Keratinocyte (primary cell): ENCODE data around the gene PARD3. TPM values are rescaled to one million over a fixed set of nuclear protein-coding genes. Genes with fewer than 3 reads are reported as not detected.

Experiments used
- DNase-seq: peaks from one replicate; pipeline ENCODE4 v3.0.0-alpha.2; 2011; ENCODE audit warnings: low read depth, missing footprints, low spot score
- FAIRE-seq: peaks from 2 replicates; lab custom pipeline; 2011; peaks lifted over from hg19 to GRCh38; lab: Jason Lieb, UNC
- H2AFZ ChIP-seq: 2 replicates; pipeline ENCODE4 v1.6.0; 2012; ENCODE audit warnings: low read length, control low read depth, inconsistent platforms; ENCODE audit not compliant: control insufficient read depth
- H3K27ac ChIP-seq: 2 replicates; pipeline ENCODE4 v1.5.1; 2011; ENCODE audit warnings: low read length; ENCODE audit not compliant: control insufficient read depth, insufficient read depth
- H3K27me3 ChIP-seq: 3 replicates; pipeline ENCODE4 v1.6.0; 2011; ENCODE audit warnings: low read length; ENCODE audit not compliant: control insufficient read depth, insufficient read depth; ENCODE audit errors: extremely low read depth
- H3K36me3 ChIP-seq, 2 experiments: 2 replicates in 1 of 2; 3 replicates in 1 of 2; pipeline ENCODE4 v1.5.1; 2011; ENCODE audit warnings: low read length in 2 of 2, mild to moderate bottlenecking in 1 of 2; ENCODE audit not compliant: control insufficient read depth in 2 of 2, insufficient read depth in 2 of 2; ENCODE audit errors: extremely low read depth in 1 of 2
- H3K4me1 ChIP-seq: 3 replicates; pipeline ENCODE4 v1.5.1; 2011; ENCODE audit warnings: low read length; ENCODE audit not compliant: control insufficient read depth, insufficient read depth; ENCODE audit errors: extremely low read depth
- H3K4me2 ChIP-seq: 3 replicates; pipeline ENCODE4 v1.6.0; 2011; ENCODE audit warnings: low read depth, low read length; ENCODE audit not compliant: control insufficient read depth, insufficient read depth; ENCODE audit errors: extremely low read depth
- H3K4me3 ChIP-seq, 3 experiments: fragments of 200-600 bp in 1 of 3; sonication (generic) in 1 of 3; 2 replicates in 2 of 3; 3 replicates in 1 of 3; pipeline ENCODE4 v1.5.1; 2011 to 2016; ENCODE audit warnings: low read length in 3 of 3, mild to moderate bottlenecking in 3 of 3, control low read depth in 2 of 3, inconsistent platforms in 1 of 3, low read depth in 1 of 3, mixed read lengths in 1 of 3, mixed run types in 1 of 3, moderate library complexity in 1 of 3; ENCODE audit not compliant: control insufficient read depth in 2 of 3, insufficient read depth in 2 of 3; ENCODE audit errors: extremely low read depth in 1 of 3
- H3K79me2 ChIP-seq: 2 replicates; pipeline ENCODE4 v1.6.0; 2012; ENCODE audit warnings: low read length; ENCODE audit not compliant: control insufficient read depth, insufficient read depth
- H3K9ac ChIP-seq: 3 replicates; pipeline ENCODE4 v1.6.0; 2011; ENCODE audit warnings: low read length; ENCODE audit not compliant: control insufficient read depth, insufficient read depth; ENCODE audit errors: extremely low read depth
- H3K9me1 ChIP-seq: 3 replicates; pipeline ENCODE4 v1.6.0; 2011; ENCODE audit warnings: low read length; ENCODE audit not compliant: control insufficient read depth, insufficient read depth; ENCODE audit errors: extremely low read depth
- H3K9me3 ChIP-seq: 2 replicates; pipeline ENCODE4 v1.5.1; 2012; ENCODE audit warnings: low read depth, low read length; ENCODE audit not compliant: control insufficient read depth
- H4K20me1 ChIP-seq: 3 replicates; pipeline ENCODE4 v1.6.0; 2011; ENCODE audit warnings: low read length; ENCODE audit not compliant: control insufficient read depth, insufficient read depth; ENCODE audit errors: extremely low read depth
- EZH2 ChIP-seq: IDR thresholded peaks from one replicate; pipeline ENCODE4 v1.6.1; 2012; ENCODE audit warnings: inconsistent platforms, mild to moderate bottlenecking, low read length, moderate library complexity
- dilution Hi-C: fragments of 300-500 bp; cut with MboI; formaldehyde crosslinking; loops from one replicate; pipeline ENCODE4 v1.7.0; 2020; ENCODE audit warnings: low sequenced_read_pairs; ENCODE audit not compliant: extremely low pct_ligation_motif_present
- polyA plus RNA-seq, 5 experiments: library from polyadenylated mRNA; depleted of rRNA in 3 of 5; stranded (reverse) in 3 of 5; stranded (forward) in 1 of 5; unstranded in 1 of 5; fragments of >200 nt; gene quantifications; 1 replicate in 1 of 5; 2 replicates in 3 of 5; 3 replicates in 1 of 5; pipeline versions ENCODE4 v1.2.1 to v1.2.3, GENCODE V29; 2011 to 2012; ENCODE audit warnings: missing spikeins in 2 of 5, low read depth in 1 of 5, low replicate concordance in 1 of 5
- TF ChIP-seq, protein P1 (sequence below), 3 experiments: IDR thresholded peaks in 1 of 3; conservative IDR thresholded peaks in 1 of 3; optimal IDR thresholded peaks in 1 of 3; 2 replicates in 2 of 3; 3 replicates in 1 of 3; pipeline versions ENCODE3 to v1.5.1; 2011; ENCODE audit warnings: low read length in 3 of 3, mild to moderate bottlenecking in 3 of 3, moderate library complexity in 2 of 3, control low read depth in 1 of 3, inconsistent platforms in 1 of 3; ENCODE audit not compliant: insufficient read depth in 2 of 3; ENCODE audit errors: extremely low read depth in 1 of 3

The PARD3 gene
- polyA plus RNA-seq, 1 donor (not counting 4 experiments of a cell fraction or from before 2014, with no cell fraction given): 46.4 TPM

DNA sequence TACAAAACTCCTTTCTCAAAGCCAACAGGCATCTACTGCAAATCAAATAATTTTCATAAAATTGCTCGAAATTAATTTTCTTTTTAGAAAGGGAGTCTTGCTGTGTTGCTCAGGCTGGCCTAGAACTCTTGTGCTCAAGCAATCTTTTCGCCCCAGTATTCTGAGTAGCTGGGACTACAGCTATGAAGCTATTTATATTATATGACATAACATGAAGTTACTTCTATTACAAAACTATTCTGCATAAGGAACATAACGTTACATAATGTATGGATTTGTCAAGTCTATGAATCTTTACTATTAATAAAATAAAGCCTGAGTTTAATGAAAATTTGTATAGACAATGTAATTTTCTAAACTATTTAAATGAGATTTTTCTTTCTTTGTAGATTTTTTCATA is 415.0 kb downstream of the PARD3 start:
- no peaks in the 10 kb centered on the region for H3K27me3 ChIP-seq
- peaks cover 1% of the 10 kb centered on the region for H3K79me2 ChIP-seq
- no peak overlapping the region for H3K9ac ChIP-seq
- dilution Hi-C loops: no loop called here
- no peak overlapping the region for H2AFZ ChIP-seq
- no peaks in the 10 kb centered on the region for H3K36me3 ChIP-seq
- no peak overlapping the region for H3K4me3 ChIP-seq
- no peak for FAIRE-seq
- TF ChIP-seq, protein P1, sequence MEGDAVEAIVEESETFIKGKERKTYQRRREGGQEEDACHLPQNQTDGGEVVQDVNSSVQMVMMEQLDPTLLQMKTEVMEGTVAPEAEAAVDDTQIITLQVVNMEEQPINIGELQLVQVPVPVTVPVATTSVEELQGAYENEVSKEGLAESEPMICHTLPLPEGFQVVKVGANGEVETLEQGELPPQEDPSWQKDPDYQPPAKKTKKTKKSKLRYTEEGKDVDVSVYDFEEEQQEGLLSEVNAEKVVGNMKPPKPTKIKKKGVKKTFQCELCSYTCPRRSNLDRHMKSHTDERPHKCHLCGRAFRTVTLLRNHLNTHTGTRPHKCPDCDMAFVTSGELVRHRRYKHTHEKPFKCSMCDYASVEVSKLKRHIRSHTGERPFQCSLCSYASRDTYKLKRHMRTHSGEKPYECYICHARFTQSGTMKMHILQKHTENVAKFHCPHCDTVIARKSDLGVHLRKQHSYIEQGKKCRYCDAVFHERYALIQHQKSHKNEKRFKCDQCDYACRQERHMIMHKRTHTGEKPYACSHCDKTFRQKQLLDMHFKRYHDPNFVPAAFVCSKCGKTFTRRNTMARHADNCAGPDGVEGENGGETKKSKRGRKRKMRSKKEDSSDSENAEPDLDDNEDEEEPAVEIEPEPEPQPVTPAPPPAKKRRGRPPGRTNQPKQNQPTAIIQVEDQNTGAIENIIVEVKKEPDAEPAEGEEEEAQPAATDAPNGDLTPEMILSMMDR (optimal IDR thresholded peaks at IDR 0.05 in 1 of 3, IDR thresholded peaks at IDR 0.05 in 1 of 3, conservative IDR thresholded peaks at IDR 0.05 in 1 of 3; ENCODE audit: extremely low read depth in 1 of 3, insufficient read depth in 2 of 3, low read length in 3 of 3): no peak
- no peak for TF ChIP-seq EZH2
- DNase-seq: no peak
- no peaks in the 10 kb centered on the region for H4K20me1 ChIP-seq
- H3K4me1 ChIP-seq: no peaks in the 10 kb centered on the region
- no peaks in the 10 kb centered on the region for H3K9me1 ChIP-seq
- no peak overlapping the region for H3K4me2 ChIP-seq
- no peaks in the 10 kb centered on the region for H3K9me3 ChIP-seq
- H3K27ac ChIP-seq: no peak overlapping the region

DNA sequence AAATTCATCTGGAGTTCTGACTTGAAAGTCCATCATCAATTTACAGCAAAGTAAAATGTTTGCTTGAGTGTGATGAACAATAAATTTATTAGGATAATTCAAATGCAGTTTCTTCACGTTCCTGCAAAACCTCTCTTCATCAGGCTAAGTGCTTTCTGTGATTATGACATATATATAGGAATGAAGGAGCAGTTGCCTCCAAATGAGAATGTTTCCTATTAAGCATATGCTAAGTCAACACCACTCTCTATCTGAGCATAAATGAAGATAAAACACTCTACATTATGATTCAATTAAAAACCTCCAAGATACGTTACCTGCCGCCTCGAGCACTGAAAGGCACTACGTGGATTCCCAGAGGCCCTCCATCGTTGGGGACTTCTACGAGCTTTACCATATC is 416.1 kb downstream of the PARD3 start:
- FAIRE-seq: no peak
- dilution Hi-C loops: no loop called here
- Histone ChIP-seq H2AFZ (no peak overlapping the region), H3K36me3 (no peaks in the 10 kb centered on the region), H3K9me3 (no peaks in the 10 kb centered on the region), H4K20me1 (no peaks in the 10 kb centered on the region), H3K4me1 (no peaks in the 10 kb centered on the region), H3K27me3 (no peaks in the 10 kb centered on the region), H3K9me1 (no peaks in the 10 kb centered on the region), H3K9ac (no peak overlapping the region), H3K79me2 (no peaks in the 10 kb centered on the region), H3K4me2 (no peak overlapping the region), H3K27ac (no peak overlapping the region), H3K4me3 (no peak overlapping the region)
- no peak for DNase-seq
- TF ChIP-seq EZH2: no peak
- TF ChIP-seq, protein P1 (optimal IDR thresholded peaks at IDR 0.05 in 1 of 3, IDR thresholded peaks at IDR 0.05 in 1 of 3, conservative IDR thresholded peaks at IDR 0.05 in 1 of 3; ENCODE audit: extremely low read depth in 1 of 3, insufficient read depth in 2 of 3, low read length in 3 of 3): no peak
